Endothelial cell of umbilical vein (primary cell): Measurements from ENCODE around the gene B3GALT5.
"Not testable (repeated sequence)": the region's sequence is repeated elsewhere in the genome, so short reads cannot be mapped to it uniquely, and the experiment has no call there.

Source experiments
- CTCF ChIP-seq, 2 donors: IDR thresholded peaks; 1 replicate in 1 of 2; 2 replicates in 1 of 2; pipeline ENCODE4 v1.5.1; 2011; ENCODE audit warnings: low read length in 2 of 2, mild to moderate bottlenecking in 2 of 2, moderate library complexity in 2 of 2, control low read depth in 1 of 2, inconsistent platforms in 1 of 2, low read depth in 1 of 2; ENCODE audit not compliant: insufficient read depth in 1 of 2; ENCODE audit errors: extremely low read depth in 1 of 2
- EZH2 ChIP-seq: IDR thresholded peaks from 2 replicates; pipeline ENCODE4 v1.6.1; 2012; ENCODE audit warnings: borderline replicate concordance, low read depth, mild to moderate bottlenecking, moderate library complexity, low read length, inconsistent platforms; ENCODE audit not compliant: severe bottlenecking
- GATA2 ChIP-seq: IDR thresholded peaks from 2 replicates; pipeline ENCODE4 v1.7.0; 2011; ENCODE audit warnings: low read depth, mild to moderate bottlenecking, moderate library complexity, mixed read lengths, low read length; ENCODE audit not compliant: insufficient read length, insufficient read depth
- JUN ChIP-seq: IDR thresholded peaks from 2 replicates; pipeline ENCODE4 v1.6.1; 2011; ENCODE audit warnings: borderline replicate concordance, low read depth; ENCODE audit not compliant: insufficient read length, insufficient read depth
- MAX ChIP-seq: IDR thresholded peaks from 2 replicates; pipeline ENCODE4 v1.6.1; 2011; ENCODE audit not compliant: insufficient read depth, insufficient read length
- MYC ChIP-seq: IDR thresholded peaks from one replicate; pipeline ENCODE4 v1.6.1; 2011; ENCODE audit warnings: mild to moderate bottlenecking, low read depth, low read length
- POLR2A ChIP-seq: IDR thresholded peaks from 2 replicates; pipeline ENCODE4 v1.6.1; 2012; ENCODE audit warnings: low read depth, mild to moderate bottlenecking, control low read depth, low read length
- POLR2AphosphoS5 ChIP-seq: IDR thresholded peaks from 2 replicates; pipeline ENCODE4 v1.6.1; 2012; ENCODE audit warnings: low read depth, mild to moderate bottlenecking, control low read depth, low read length, moderate library complexity; ENCODE audit not compliant: insufficient read depth

GRCh38 chr21:39583586-39583985 lies 29.2 kb upstream of the B3GALT5 start:
- TF ChIP-seq EZH2; JUN; CTCF (IDR thresholded peaks at IDR 0.05; ENCODE audit: extremely low read depth in 1 of 2, insufficient read depth in 1 of 2, low read depth in 1 of 2, low read length in 2 of 2); GATA2; POLR2AphosphoS5; POLR2A; MYC; MAX: not testable (repeated sequence)
